Bronchial epithelial cell (primary cell): ENCODE measurements around the gene DGKB. TPM values are rescaled to one million over a fixed set of nuclear protein-coding genes. Genes with fewer than 3 reads are reported as not detected.

Source experiments
- DNase-seq: peaks from one replicate; pipeline ENCODE4 v3.0.0-alpha.2; 2010; ENCODE audit warnings: low read depth
- FAIRE-seq: peaks from 2 replicates; lab custom pipeline; 2011; peaks lifted over from hg19 to GRCh38; lab: Jason Lieb, UNC
- H3K27me3 ChIP-seq: 2 replicates; pipeline ENCODE4 v1.5.1; 2011; ENCODE audit warnings: low read length; ENCODE audit not compliant: control insufficient read depth, insufficient read depth
- H3K36me3 ChIP-seq: 2 replicates; pipeline ENCODE4 v1.5.1; 2011; ENCODE audit warnings: low read length; ENCODE audit not compliant: control insufficient read depth, insufficient read depth
- H3K4me3 ChIP-seq: 2 replicates; pipeline ENCODE4 v1.5.1; 2011; ENCODE audit warnings: mild to moderate bottlenecking, low read depth, low read length, control low read depth
- CTCF ChIP-seq: IDR thresholded peaks from 2 replicates; pipeline ENCODE4 v1.5.1; 2011; ENCODE audit warnings: mild to moderate bottlenecking, moderate library complexity, low read length, control low read depth, inconsistent platforms; ENCODE audit not compliant: insufficient read depth, severe bottlenecking
- total RNA-seq: library from RNA; depleted of rRNA; stranded (reverse); fragments of >200 nt; gene quantifications from 2 replicates; pipeline ENCODE4 v1.2.1, GENCODE V29; 2014

Gene DGKB
- total RNA-seq, 1 donor from 2014 or later = not detected

- Histone ChIP-seq H3K27me3 (no peaks in the 10 kb centered on the region), H3K4me3 (no peak overlapping the region), H3K36me3 (no peaks in the 10 kb centered on the region)
- FAIRE-seq (peak; percentile 32), DNase-seq (no peak)
- no peak for TF ChIP-seq CTCF
These were observed 660.4 kb downstream of the DGKB start for GRCh38 chr7:14242175-14242574.

GRCh38 chr7:14236834-14237233, 665.7 kb downstream of the DGKB start:
- TF ChIP-seq CTCF = no peak
- Histone ChIP-seq H3K36me3 (no peaks in the 10 kb centered on the region), H3K27me3 (no peaks in the 10 kb centered on the region), H3K4me3 (no peak overlapping the region)
- no peak for DNase-seq
- no peak for FAIRE-seq

GRCh38 chr7:14235056-14235455, 667.5 kb downstream of the DGKB start:
- Histone ChIP-seq H3K36me3 (no peaks in the 10 kb centered on the region), H3K27me3 (no peaks in the 10 kb centered on the region), H3K4me3 (no peak overlapping the region)
- no peak for FAIRE-seq
- TF ChIP-seq CTCF = no peak
- DNase-seq = no peak

GRCh38 chr7:14233868-14234369, 668.6 kb downstream of the DGKB start:
- H3K4me3 ChIP-seq = no peak overlapping the region
- DNase-seq (no peak), FAIRE-seq (no peak)
- H3K36me3 ChIP-seq = no peaks in the 10 kb centered on the region
- TF ChIP-seq CTCF = no peak
- no peaks in the 10 kb centered on the region for H3K27me3 ChIP-seq

- DNase-seq (peak; percentile 62), FAIRE-seq (no peak)
- Histone ChIP-seq H3K4me3 (no peak overlapping the region), H3K27me3 (no peaks in the 10 kb centered on the region), H3K36me3 (no peaks in the 10 kb centered on the region)
- no peak for TF ChIP-seq CTCF
These were observed 669.3 kb downstream of the DGKB start for GRCh38 chr7:14233076-14233867.
